GM19193 (cell line): ENCODE measurements around the gene PCDH11Y.
"Not testable (repeated sequence)": the region's sequence is repeated elsewhere in the genome, so short reads cannot be mapped to it uniquely, and the experiment has no call there.

ENCODE experiments used
- POLR2A ChIP-seq: IDR thresholded peaks from 4 replicates; pipeline ENCODE4 v1.6.1; 2011; ENCODE audit not compliant: insufficient read depth, insufficient read length; ENCODE audit errors: extremely low read depth

The PCDH11Y gene, protein sequence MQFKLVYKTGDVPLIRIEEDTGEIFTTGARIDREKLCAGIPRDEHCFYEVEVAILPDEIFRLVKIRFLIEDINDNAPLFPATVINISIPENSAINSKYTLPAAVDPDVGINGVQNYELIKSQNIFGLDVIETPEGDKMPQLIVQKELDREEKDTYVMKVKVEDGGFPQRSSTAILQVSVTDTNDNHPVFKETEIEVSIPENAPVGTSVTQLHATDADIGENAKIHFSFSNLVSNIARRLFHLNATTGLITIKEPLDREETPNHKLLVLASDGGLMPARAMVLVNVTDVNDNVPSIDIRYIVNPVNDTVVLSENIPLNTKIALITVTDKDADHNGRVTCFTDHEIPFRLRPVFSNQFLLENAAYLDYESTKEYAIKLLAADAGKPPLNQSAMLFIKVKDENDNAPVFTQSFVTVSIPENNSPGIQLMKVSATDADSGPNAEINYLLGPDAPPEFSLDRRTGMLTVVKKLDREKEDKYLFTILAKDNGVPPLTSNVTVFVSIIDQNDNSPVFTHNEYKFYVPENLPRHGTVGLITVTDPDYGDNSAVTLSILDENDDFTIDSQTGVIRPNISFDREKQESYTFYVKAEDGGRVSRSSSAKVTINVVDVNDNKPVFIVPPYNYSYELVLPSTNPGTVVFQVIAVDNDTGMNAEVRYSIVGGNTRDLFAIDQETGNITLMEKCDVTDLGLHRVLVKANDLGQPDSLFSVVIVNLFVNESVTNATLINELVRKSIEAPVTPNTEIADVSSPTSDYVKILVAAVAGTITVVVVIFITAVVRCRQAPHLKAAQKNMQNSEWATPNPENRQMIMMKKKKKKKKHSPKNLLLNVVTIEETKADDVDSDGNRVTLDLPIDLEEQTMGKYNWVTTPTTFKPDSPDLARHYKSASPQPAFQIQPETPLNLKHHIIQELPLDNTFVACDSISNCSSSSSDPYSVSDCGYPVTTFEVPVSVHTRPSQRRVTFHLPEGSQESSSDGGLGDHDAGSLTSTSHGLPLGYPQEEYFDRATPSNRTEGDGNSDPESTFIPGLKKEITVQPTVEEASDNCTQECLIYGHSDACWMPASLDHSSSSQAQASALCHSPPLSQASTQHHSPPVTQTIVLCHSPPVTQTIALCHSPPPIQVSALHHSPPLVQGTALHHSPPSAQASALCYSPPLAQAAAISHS (N-terminal part only)

DNA sequence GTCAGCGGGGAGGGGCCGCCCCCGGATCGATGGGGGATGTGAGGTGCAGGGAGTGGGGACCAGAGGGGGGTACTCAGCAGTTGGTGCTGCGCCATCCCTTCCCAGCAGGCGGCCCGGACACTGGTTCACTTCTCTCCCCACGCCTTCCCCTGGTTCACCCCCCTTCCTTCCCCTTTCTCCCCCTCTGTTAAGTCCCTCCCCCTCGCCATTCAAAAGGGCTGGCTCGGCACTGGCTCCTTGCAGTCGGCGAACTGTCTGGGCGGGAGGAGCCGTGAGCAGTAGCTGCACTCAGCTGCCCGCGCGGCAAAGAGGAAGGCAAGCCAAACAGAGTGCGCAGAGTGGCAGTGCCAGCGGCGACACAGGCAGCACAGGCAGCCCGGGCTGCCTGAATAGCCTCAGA is at the start of gene PCDH11Y:
Gene PCDH11Y, plus strand, starts transcription at position 240 of the 400 bp plus-strand sequence. CDS start 56,804 bp downstream, outside the sequence.
- TF ChIP-seq POLR2A = not testable (repeated sequence)
